Activated naive CD8-positive, alpha-beta T cell treated with anti-CD3 and anti-CD28 coated beads, Interleukin-2, amount 50 U/mL, for 24 hours (primary cell): ENCODE data around the gene NTSR1.

Source experiments
- ATAC-seq: fragments of 150-1000 bp; cut with Tn5 transposase; one replicate; pipeline ENCODE4 v1.10.0; 2021
- DNase-seq: peaks from one replicate; pipeline ENCODE4 v3.0.0; 2021
- H3K27ac Mint-ChIP-seq: one replicate; pipeline ENCODE4 v1.8.0; 2021; ENCODE audit warnings: mild to moderate bottlenecking, mixed read lengths
- H3K27me3 Mint-ChIP-seq: one replicate; pipeline ENCODE4 v1.8.0; 2021; ENCODE audit warnings: mixed read lengths
- H3K36me3 Mint-ChIP-seq: one replicate; pipeline ENCODE4 v1.8.0; 2021; ENCODE audit warnings: low read depth, mixed read lengths
- H3K4me1 Mint-ChIP-seq: one replicate; pipeline ENCODE4 v1.8.0; 2021; ENCODE audit warnings: mixed read lengths
- H3K4me3 Mint-ChIP-seq: one replicate; pipeline ENCODE4 v1.8.0; 2021; ENCODE audit warnings: mild to moderate bottlenecking, moderate library complexity, mixed read lengths
- H3K9me3 Mint-ChIP-seq: one replicate; pipeline ENCODE4 v1.8.0; 2021; ENCODE audit warnings: mixed read lengths

NTSR1 gene

DNA sequence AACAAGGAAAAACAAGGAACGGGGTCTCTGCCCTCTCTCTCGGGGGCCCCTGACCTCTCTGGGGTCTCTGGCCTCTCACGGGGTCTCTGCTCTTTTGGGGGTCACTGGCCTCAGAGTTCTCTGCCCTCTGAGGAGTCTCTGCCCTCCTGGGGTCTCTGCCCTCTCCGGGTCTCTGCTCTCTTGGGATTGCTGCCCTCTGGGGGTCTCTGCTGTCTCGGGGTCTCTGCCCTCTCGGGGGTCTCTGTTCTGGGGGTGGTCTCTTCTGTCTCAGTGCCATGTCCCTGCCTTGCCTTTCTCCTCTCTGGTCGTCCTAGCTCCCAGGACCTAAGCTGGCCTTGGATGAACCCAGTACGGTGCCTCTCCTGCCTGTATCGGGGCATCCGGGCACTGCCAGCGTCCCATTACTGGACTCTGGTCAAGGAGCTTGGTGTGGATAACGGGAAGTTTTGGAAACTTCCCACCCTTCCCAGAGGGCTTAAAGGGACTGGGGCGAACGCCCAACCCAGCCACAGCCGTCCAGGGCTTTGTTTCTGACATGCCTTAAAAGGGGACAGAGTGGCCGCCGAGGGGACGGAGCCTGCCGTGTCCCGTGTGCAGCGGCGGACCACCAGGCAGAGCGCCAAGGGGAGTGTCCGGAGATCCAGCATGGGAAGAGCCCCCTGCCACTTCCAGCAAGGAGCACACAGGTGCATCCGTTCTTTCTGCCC, 62.9 kb downstream of the NTSR1 start:
- no peaks in the 10 kb centered on the region for H3K36me3 Mint-ChIP-seq

GRCh38 chr20:62772103-62772611, 63.5 kb downstream of the NTSR1 start:
- Mint-ChIP-seq H3K4me1 (peaks cover 43% of the 10 kb centered on the region), H3K27ac (no peak overlapping the region), H3K27me3 (no peaks in the 10 kb centered on the region), H3K36me3 (no peaks in the 10 kb centered on the region), H3K4me3 (no peak overlapping the region), H3K9me3 (no peaks in the 10 kb centered on the region)
- ATAC-seq = no peak
- DNase-seq = no peak

More for the DNA sequence above, 62.9 kb downstream of the NTSR1 start:
- no peak overlapping the region for H3K4me3 Mint-ChIP-seq
- no peak overlapping the region for H3K27ac Mint-ChIP-seq
- no peak for DNase-seq
- H3K4me1 Mint-ChIP-seq = peaks cover 37% of the 10 kb centered on the region
- ATAC-seq = no peak
- no peaks in the 10 kb centered on the region for H3K9me3 Mint-ChIP-seq
- H3K27me3 Mint-ChIP-seq = no peaks in the 10 kb centered on the region

GRCh38 chr20:62772619-62772989, 64.0 kb downstream of the NTSR1 start:
- H3K27me3 Mint-ChIP-seq = no peaks in the 10 kb centered on the region
- peaks cover 46% of the 10 kb centered on the region for H3K4me1 Mint-ChIP-seq
- DNase-seq (no peak), ATAC-seq (no peak)
- H3K9me3 Mint-ChIP-seq = no peaks in the 10 kb centered on the region
- no peak overlapping the region for H3K27ac Mint-ChIP-seq
- no peaks in the 10 kb centered on the region for H3K36me3 Mint-ChIP-seq
- no peak overlapping the region for H3K4me3 Mint-ChIP-seq

- no peaks in the 10 kb centered on the region for H3K9me3 Mint-ChIP-seq
- H3K27me3 Mint-ChIP-seq = no peaks in the 10 kb centered on the region
- DNase-seq (no peak), ATAC-seq (no peak)
- H3K36me3 Mint-ChIP-seq = no peaks in the 10 kb centered on the region
- peaks cover 46% of the 10 kb centered on the region for H3K4me1 Mint-ChIP-seq
- no peak overlapping the region for H3K27ac Mint-ChIP-seq
- no peak overlapping the region for H3K4me3 Mint-ChIP-seq
These were observed 64.6 kb downstream of the NTSR1 start for GRCh38 chr20:62772990-62773844.

- H3K36me3 Mint-ChIP-seq = no peaks in the 10 kb centered on the region
- no peaks in the 10 kb centered on the region for H3K27me3 Mint-ChIP-seq
- H3K9me3 Mint-ChIP-seq = no peaks in the 10 kb centered on the region
- H3K4me1 Mint-ChIP-seq = peaks cover 46% of the 10 kb centered on the region
- no peak overlapping the region for H3K4me3 Mint-ChIP-seq
- DNase-seq = no peak
- peak overlapping the region; percentile 56 for H3K27ac Mint-ChIP-seq
- no peak for ATAC-seq
These were observed 65.4 kb downstream of the NTSR1 start for GRCh38 chr20:62773845-62774714.

DNA sequence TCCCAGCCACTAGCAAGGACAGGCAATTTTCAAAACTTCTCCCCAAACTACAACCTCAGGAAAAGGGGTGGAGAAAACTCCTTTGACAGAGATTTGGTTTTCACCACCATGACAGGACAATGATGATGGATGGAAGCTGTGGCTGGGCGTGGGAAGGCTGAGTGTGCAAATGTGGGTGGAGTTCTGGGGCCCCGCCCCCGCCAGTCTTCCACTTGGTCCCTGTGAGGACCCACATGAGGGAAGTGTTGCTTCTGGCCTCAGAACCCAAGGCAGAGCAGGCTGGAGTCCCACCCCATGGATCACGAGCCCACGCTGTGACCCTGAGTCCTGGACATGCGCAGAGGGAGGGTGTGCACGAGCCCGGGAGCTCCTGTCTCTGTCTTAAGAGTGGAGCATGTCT, 66.1 kb downstream of the NTSR1 start:
- H3K4me3 Mint-ChIP-seq = no peak overlapping the region
- no peaks in the 10 kb centered on the region for H3K36me3 Mint-ChIP-seq
- H3K27me3 Mint-ChIP-seq = no peaks in the 10 kb centered on the region
- H3K27ac Mint-ChIP-seq = peak overlapping the region; percentile 42
- no peak for ATAC-seq
- DNase-seq = peak; percentile 33
- H3K4me1 Mint-ChIP-seq = peaks cover 46% of the 10 kb centered on the region
- no peaks in the 10 kb centered on the region for H3K9me3 Mint-ChIP-seq

- H3K9me3 Mint-ChIP-seq = no peaks in the 10 kb centered on the region
- DNase-seq = no peak
- no peaks in the 10 kb centered on the region for H3K27me3 Mint-ChIP-seq
- H3K27ac Mint-ChIP-seq = no peak overlapping the region
- ATAC-seq = no peak
- H3K4me3 Mint-ChIP-seq = no peak overlapping the region
- peaks cover 46% of the 10 kb centered on the region for H3K4me1 Mint-ChIP-seq
- no peaks in the 10 kb centered on the region for H3K36me3 Mint-ChIP-seq
These were observed 66.6 kb downstream of the NTSR1 start for GRCh38 chr20:62775206-62775605.

- Mint-ChIP-seq H3K9me3 (no peaks in the 10 kb centered on the region), H3K36me3 (no peaks in the 10 kb centered on the region), H3K27ac (peak overlapping the region; percentile 96), H3K4me1 (peaks cover 46% of the 10 kb centered on the region), H3K4me3 (peak overlapping the region; percentile 61), H3K27me3 (no peaks in the 10 kb centered on the region)
- ATAC-seq = no peak
- DNase-seq = no peak
These were observed 67.5 kb downstream of the NTSR1 start for GRCh38 chr20:62776035-62776691.

- ATAC-seq = peak; percentile 74
These were observed 68.3 kb downstream of the NTSR1 start for GRCh38 chr20:62776692-62777527.

GRCh38 chr20:62777528-62777830, 68.8 kb downstream of the NTSR1 start:
- Mint-ChIP-seq H3K27me3 (no peaks in the 10 kb centered on the region), H3K9me3 (no peaks in the 10 kb centered on the region), H3K36me3 (no peaks in the 10 kb centered on the region), H3K4me3 (no peak overlapping the region), H3K27ac (peak overlapping the region; percentile 96), H3K4me1 (peaks cover 43% of the 10 kb centered on the region)
- ATAC-seq = no peak
- DNase-seq = no peak

More at GRCh38 chr20:62776692-62777527, 68.3 kb downstream of the NTSR1 start:
- peak; percentile 66 for DNase-seq
- H3K36me3 Mint-ChIP-seq = no peaks in the 10 kb centered on the region
- H3K27ac Mint-ChIP-seq = peak overlapping the region; percentile 96
- H3K27me3 Mint-ChIP-seq = no peaks in the 10 kb centered on the region
- peaks cover 46% of the 10 kb centered on the region for H3K4me1 Mint-ChIP-seq
- H3K9me3 Mint-ChIP-seq = no peaks in the 10 kb centered on the region
- peak overlapping the region; percentile 67 for H3K4me3 Mint-ChIP-seq

DNA sequence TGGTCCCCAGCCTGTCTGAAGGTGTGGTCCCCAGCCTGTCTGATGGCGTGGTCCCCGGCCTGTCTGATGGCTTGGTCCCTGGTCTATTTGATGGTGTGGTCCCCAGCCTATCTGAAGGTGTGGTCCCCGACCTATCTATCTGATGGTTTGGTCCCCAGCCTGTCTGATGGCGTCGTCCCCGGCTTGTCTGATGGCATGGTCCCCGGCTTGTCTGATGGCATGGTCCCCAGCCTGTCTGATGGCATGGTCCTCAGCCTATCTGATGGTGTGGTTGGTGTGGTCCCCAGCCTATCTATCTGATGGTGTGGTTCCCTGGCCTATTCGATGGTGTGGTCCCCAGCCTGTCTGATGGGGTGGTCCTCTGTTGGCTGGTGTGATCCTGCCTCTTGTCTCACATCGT, 69.4 kb downstream of the NTSR1 start:
- Mint-ChIP-seq H3K27ac (no peak overlapping the region), H3K4me1 (peaks cover 40% of the 10 kb centered on the region), H3K27me3 (no peaks in the 10 kb centered on the region), H3K4me3 (no peak overlapping the region), H3K36me3 (no peaks in the 10 kb centered on the region), H3K9me3 (no peaks in the 10 kb centered on the region)
- DNase-seq (no peak), ATAC-seq (no peak)

DNA sequence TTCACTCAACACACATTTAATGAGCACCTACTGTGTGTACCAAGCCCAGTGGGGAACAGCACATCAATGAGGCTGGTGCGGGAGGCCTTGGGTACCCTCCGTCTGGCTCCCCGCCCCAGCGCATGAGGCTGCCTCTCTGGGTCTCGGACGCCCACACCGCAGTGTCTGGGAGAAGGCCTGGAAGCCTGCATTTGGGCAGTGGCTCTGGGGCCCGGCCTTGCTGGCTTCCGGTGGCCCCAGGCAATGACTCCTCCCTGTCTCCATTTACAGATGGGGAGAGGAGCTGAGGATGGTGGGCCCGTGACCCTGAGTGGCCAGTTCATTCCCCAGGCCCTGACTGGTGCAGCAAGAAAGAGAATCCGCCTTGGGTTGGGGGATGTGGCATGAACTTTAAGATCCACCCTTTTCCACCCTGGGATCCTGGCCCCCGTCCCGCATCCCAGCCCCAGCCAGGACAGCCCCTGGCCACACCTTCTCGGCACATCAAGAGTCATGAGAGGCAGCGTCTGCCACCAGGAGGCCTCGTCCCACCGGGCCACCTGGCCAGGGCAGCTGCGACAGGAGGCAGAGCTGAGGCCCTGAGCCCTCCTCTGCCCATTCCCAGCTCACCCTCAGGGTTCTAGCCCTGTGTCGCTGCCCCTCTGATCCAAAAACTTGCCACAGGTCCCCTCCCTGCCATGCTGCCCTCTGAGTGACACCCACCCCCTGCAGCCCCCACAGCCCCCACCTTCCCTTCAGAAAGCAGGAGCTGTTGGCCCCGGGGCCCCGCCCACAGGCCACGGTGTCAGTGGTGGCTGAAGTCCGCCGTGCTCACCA, 70.2 kb downstream of the NTSR1 start:
- Mint-ChIP-seq H3K4me3 (no peak overlapping the region), H3K27me3 (no peaks in the 10 kb centered on the region), H3K4me1 (peaks cover 35% of the 10 kb centered on the region), H3K36me3 (no peaks in the 10 kb centered on the region), H3K9me3 (no peaks in the 10 kb centered on the region), H3K27ac (no peak overlapping the region)
- DNase-seq (no peak), ATAC-seq (no peak)

GRCh38 chr20:62779417-62779685, 70.7 kb downstream of the NTSR1 start:
- no peak for DNase-seq
- no peaks in the 10 kb centered on the region for H3K9me3 Mint-ChIP-seq
- peaks cover 31% of the 10 kb centered on the region for H3K4me1 Mint-ChIP-seq
- H3K27ac Mint-ChIP-seq = no peak overlapping the region
- H3K27me3 Mint-ChIP-seq = no peaks in the 10 kb centered on the region
- no peaks in the 10 kb centered on the region for H3K36me3 Mint-ChIP-seq
- ATAC-seq = no peak
- no peak overlapping the region for H3K4me3 Mint-ChIP-seq
